ENCODE data around the gene ANXA5.

ANXA5 gene

GRCh38 chr4:121726642-121727268 lies 30.0 kb upstream of the ANXA5 start:
- H3K4me3 ChIP-seq (ENCODE audit: low read depth, low read length), result no peak overlapping the region
- DNase-seq (ENCODE audit: low read depth, low spot score), result peak; percentile 82
- in situ Hi-C loops (cut with HindIII; ENCODE audit: low sequenced_read_pairs), result no loop called here
- TF ChIP-seq CTCF (IDR thresholded peaks at IDR 0.05; ENCODE audit: low read depth, low read length), result peak; percentile 63

- DNase-seq (ENCODE audit: low read depth, low spot score), result no peak
- H3K4me3 ChIP-seq (ENCODE audit: low read depth, low read length), result no peak overlapping the region
- no peak for TF ChIP-seq CTCF (IDR thresholded peaks at IDR 0.05; ENCODE audit: low read depth, low read length)
- in situ Hi-C loops (cut with HindIII; ENCODE audit: low sequenced_read_pairs), result no loop called here
Observed at GRCh38 chr4:121724671-121725070, 27.9 kb upstream of the ANXA5 start.

- in situ Hi-C loops (cut with HindIII; ENCODE audit: low sequenced_read_pairs), result no loop called here
- DNase-seq (ENCODE audit: low read depth, low spot score), result no peak
- no peak for TF ChIP-seq CTCF (IDR thresholded peaks at IDR 0.05; ENCODE audit: low read depth, low read length)
- no peak overlapping the region for H3K4me3 ChIP-seq (ENCODE audit: low read depth, low read length)
Observed at GRCh38 chr4:121721700-121722099, 24.9 kb upstream of the ANXA5 start.

- in situ Hi-C loops (cut with HindIII; ENCODE audit: low sequenced_read_pairs), result no loop called here
- no peak overlapping the region for H3K4me3 ChIP-seq (ENCODE audit: low read depth, low read length)
- no peak for TF ChIP-seq CTCF (IDR thresholded peaks at IDR 0.05; ENCODE audit: low read depth, low read length)
- DNase-seq (ENCODE audit: low read depth, low spot score), result peak; percentile 37
Observed at GRCh38 chr4:121720109-121720508, 23.3 kb upstream of the ANXA5 start.

GRCh38 chr4:121717680-121718237 lies 21.0 kb upstream of the ANXA5 start:
- no peak for TF ChIP-seq CTCF (IDR thresholded peaks at IDR 0.05; ENCODE audit: low read depth, low read length)
- no peak overlapping the region for H3K4me3 ChIP-seq (ENCODE audit: low read depth, low read length)
- in situ Hi-C loops (cut with HindIII; ENCODE audit: low sequenced_read_pairs), result no loop called here
- no peak for DNase-seq (ENCODE audit: low read depth, low spot score)

GRCh38 chr4:121714548-121714947 lies 17.8 kb upstream of the ANXA5 start:
- in situ Hi-C loops (cut with HindIII; ENCODE audit: low sequenced_read_pairs), result no loop called here
- no peak for TF ChIP-seq CTCF (IDR thresholded peaks at IDR 0.05; ENCODE audit: low read depth, low read length)
- no peak for DNase-seq (ENCODE audit: low read depth, low spot score)
- no peak overlapping the region for H3K4me3 ChIP-seq (ENCODE audit: low read depth, low read length)
